Measurements from ENCODE around the gene TSGA10.

Gene TSGA10

DNA sequence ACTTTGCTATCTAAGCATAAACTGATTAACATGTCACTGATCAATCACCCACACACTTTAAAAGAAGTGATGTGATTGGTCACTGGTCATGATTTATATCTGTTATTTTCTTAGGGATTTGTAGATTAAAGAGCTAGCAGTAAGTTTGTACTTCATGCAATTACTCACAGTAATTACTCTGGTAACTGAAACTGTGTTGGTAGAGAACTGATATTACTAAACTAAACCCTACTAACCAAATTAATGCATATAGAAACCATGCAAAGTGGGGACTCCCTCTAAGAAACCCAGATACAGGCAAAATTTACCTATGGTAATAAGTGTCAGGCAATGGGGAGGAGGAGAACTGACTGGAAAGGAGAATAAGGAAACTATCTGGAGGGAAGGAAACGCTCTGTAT, 58.0 kb downstream of the TSGA10 start:
- TF ChIP-seq RARB (CRISPR knock-in tag; IDR thresholded peaks at IDR 0.05): no peak
- TF ChIP-seq, protein P1, sequence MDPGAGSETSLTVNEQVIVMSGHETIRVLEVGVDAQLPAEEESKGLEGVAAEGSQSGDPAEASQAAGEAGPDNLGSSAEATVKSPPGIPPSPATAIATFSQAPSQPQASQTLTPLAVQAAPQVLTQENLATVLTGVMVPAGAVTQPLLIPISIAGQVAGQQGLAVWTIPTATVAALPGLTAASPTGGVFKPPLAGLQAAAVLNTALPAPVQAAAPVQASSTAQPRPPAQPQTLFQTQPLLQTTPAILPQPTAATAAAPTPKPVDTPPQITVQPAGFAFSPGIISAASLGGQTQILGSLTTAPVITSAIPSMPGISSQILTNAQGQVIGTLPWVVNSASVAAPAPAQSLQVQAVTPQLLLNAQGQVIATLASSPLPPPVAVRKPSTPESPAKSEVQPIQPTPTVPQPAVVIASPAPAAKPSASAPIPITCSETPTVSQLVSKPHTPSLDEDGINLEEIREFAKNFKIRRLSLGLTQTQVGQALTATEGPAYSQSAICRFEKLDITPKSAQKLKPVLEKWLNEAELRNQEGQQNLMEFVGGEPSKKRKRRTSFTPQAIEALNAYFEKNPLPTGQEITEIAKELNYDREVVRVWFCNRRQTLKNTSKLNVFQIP (CRISPR knock-in tag; IDR thresholded peaks at IDR 0.05; ENCODE audit: borderline replicate concordance, low read depth): no peak
- TF ChIP-seq ESRRG (CRISPR knock-in tag; IDR thresholded peaks at IDR 0.05): no peak
- no peak for TF ChIP-seq SNAI2 (CRISPR knock-in tag; IDR thresholded peaks at IDR 0.05)
- no peak for TF ChIP-seq ZNF70 (CRISPR knock-in tag; IDR thresholded peaks at IDR 0.05)
- no peak for TF ChIP-seq GLIS3 (CRISPR knock-in tag; IDR thresholded peaks at IDR 0.05)
- TF ChIP-seq, protein P2, sequence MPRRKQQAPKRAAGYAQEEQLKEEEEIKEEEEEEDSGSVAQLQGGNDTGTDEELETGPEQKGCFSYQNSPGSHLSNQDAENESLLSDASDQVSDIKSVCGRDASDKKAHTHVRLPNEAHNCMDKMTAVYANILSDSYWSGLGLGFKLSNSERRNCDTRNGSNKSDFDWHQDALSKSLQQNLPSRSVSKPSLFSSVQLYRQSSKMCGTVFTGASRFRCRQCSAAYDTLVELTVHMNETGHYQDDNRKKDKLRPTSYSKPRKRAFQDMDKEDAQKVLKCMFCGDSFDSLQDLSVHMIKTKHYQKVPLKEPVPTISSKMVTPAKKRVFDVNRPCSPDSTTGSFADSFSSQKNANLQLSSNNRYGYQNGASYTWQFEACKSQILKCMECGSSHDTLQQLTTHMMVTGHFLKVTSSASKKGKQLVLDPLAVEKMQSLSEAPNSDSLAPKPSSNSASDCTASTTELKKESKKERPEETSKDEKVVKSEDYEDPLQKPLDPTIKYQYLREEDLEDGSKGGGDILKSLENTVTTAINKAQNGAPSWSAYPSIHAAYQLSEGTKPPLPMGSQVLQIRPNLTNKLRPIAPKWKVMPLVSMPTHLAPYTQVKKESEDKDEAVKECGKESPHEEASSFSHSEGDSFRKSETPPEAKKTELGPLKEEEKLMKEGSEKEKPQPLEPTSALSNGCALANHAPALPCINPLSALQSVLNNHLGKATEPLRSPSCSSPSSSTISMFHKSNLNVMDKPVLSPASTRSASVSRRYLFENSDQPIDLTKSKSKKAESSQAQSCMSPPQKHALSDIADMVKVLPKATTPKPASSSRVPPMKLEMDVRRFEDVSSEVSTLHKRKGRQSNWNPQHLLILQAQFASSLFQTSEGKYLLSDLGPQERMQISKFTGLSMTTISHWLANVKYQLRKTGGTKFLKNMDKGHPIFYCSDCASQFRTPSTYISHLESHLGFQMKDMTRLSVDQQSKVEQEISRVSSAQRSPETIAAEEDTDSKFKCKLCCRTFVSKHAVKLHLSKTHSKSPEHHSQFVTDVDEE (CRISPR knock-in tag; IDR thresholded peaks at IDR 0.05): no peak
- no peak for TF ChIP-seq ZNF565 (CRISPR knock-in tag; conservative IDR thresholded peaks at IDR 0.05; ENCODE audit: low read depth)
- TF ChIP-seq ARNTL (CRISPR knock-in tag; IDR thresholded peaks at IDR 0.05; ENCODE audit: borderline replicate concordance, low read depth): no peak
- ATAC-seq: no peak

DNA sequence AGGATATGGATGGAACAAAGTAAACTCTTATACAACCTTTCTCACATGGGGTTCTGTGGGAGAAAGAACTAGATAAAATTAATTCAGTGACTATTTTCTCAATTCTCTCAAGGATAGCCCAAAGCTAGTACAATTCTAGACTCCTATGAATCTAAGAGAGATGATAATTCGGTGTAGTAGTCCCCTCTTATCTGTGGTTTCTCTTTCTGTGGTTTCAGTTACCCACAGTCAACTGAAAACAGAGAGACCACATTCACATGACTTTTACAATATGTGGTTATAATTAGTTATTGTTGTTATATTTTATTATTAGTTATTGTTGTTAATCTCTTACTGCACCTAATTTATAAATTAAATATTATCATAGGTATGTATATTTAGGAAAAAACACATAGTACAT, 66.7 kb downstream of the TSGA10 start:
- ATAC-seq: no peak
- TF ChIP-seq TCF4 (CRISPR knock-in tag; IDR thresholded peaks at IDR 0.05; ENCODE audit: borderline replicate concordance) (no peak), ZFP3 (CRISPR knock-in tag; IDR thresholded peaks at IDR 0.05) (no peak), RARB (CRISPR knock-in tag; IDR thresholded peaks at IDR 0.05) (no peak), PPARA (CRISPR knock-in tag; IDR thresholded peaks at IDR 0.05; ENCODE audit: borderline replicate concordance) (no peak), CSDC2 (CRISPR knock-in tag; IDR thresholded peaks at IDR 0.05) (no peak), GLIS3 (CRISPR knock-in tag; IDR thresholded peaks at IDR 0.05) (no peak), OSR1 (CRISPR knock-in tag; IDR thresholded peaks at IDR 0.05) (no peak), BACH2 (CRISPR knock-in tag; IDR thresholded peaks at IDR 0.05; ENCODE audit: borderline replicate concordance) (no peak), ZNF70 (CRISPR knock-in tag; IDR thresholded peaks at IDR 0.05) (no peak)

DNA sequence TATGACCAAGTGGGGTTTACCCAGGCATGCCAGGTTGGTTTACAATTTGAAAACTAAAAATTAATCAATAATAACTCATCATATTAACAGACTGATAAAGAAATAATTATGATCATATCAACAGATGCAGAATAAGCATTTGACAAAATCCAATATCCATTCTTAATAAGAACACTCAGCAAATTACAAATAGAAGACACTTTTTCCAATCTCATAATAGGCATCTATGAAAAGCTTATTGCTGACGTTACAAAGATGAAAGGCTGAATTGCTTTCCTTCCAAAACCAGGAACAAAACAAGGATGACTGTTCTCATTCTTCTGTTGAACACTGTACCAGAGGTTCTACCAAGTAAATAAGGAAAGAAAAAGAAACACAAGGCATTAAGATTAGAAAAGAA, 68.4 kb downstream of the TSGA10 start:
- no peak for ATAC-seq
- TF ChIP-seq PPARA (CRISPR knock-in tag; IDR thresholded peaks at IDR 0.05; ENCODE audit: borderline replicate concordance) (no peak), SNAI2 (CRISPR knock-in tag; IDR thresholded peaks at IDR 0.05) (no peak)

DNA sequence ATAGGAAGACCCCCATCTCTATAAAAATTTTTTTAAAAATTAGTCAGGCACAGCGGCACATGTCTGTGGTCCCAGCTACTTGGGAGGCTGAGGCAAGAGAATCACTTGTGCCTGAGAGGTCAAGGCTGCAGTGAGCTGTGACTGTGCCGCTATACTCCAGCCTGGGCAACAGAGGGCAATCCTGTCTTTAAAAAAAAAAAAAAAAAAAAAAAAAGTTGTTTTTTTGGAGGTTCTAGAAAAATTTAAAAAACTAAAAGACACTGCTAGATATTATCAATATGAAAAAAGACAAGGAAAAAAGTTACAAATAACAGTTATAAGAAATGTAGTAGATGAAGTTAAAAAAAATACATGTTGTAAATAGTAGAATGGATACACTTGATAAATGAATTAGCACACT, 69.3 kb downstream of the TSGA10 start:
- no peak for TF ChIP-seq ARNTL (CRISPR knock-in tag; IDR thresholded peaks at IDR 0.05; ENCODE audit: borderline replicate concordance, low read depth)
- TF ChIP-seq, protein P1 (CRISPR knock-in tag; IDR thresholded peaks at IDR 0.05; ENCODE audit: borderline replicate concordance, low read depth): no peak
- peak; percentile 70; the same call in 2 of the 3 replicates for ATAC-seq

DNA sequence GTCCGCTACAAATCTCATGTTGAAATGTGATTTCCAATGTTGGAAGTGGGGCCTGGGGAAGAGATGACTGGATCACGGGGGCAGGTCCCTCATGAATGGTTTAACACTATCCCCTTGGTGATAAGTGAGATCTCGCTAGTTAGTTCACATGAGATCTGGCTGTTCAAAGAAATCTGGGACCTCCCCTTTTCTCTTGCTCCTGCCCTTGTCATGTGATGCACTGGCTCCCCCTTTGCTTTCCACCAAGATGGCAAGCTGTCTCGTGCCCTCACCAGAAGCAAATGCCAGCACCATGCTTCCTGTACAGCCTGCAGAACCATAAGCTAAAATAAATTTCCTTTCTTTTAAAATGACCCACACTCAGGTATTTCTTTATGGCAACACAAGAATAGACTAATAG, 70.5 kb downstream of the TSGA10 start:
- TF ChIP-seq, protein P3, sequence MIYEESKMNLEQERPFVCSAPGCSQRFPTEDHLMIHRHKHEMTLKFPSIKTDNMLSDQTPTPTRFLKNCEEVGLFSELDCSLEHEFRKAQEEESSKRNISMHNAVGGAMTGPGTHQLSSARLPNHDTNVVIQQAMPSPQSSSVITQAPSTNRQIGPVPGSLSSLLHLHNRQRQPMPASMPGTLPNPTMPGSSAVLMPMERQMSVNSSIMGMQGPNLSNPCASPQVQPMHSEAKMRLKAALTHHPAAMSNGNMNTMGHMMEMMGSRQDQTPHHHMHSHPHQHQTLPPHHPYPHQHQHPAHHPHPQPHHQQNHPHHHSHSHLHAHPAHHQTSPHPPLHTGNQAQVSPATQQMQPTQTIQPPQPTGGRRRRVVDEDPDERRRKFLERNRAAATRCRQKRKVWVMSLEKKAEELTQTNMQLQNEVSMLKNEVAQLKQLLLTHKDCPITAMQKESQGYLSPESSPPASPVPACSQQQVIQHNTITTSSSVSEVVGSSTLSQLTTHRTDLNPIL (CRISPR knock-in tag; IDR thresholded peaks at IDR 0.05; ENCODE audit: low read depth): no peak
- TF ChIP-seq ZFP3 (CRISPR knock-in tag; IDR thresholded peaks at IDR 0.05) (no peak), TCF4 (CRISPR knock-in tag; IDR thresholded peaks at IDR 0.05; ENCODE audit: borderline replicate concordance) (no peak), ISL1 (CRISPR knock-in tag; IDR thresholded peaks at IDR 0.05) (no peak)
- TF ChIP-seq, protein P4, sequence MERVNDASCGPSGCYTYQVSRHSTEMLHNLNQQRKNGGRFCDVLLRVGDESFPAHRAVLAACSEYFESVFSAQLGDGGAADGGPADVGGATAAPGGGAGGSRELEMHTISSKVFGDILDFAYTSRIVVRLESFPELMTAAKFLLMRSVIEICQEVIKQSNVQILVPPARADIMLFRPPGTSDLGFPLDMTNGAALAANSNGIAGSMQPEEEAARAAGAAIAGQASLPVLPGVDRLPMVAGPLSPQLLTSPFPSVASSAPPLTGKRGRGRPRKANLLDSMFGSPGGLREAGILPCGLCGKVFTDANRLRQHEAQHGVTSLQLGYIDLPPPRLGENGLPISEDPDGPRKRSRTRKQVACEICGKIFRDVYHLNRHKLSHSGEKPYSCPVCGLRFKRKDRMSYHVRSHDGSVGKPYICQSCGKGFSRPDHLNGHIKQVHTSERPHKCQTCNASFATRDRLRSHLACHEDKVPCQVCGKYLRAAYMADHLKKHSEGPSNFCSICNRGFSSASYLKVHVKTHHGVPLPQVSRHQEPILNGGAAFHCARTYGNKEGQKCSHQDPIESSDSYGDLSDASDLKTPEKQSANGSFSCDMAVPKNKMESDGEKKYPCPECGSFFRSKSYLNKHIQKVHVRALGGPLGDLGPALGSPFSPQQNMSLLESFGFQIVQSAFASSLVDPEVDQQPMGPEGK (CRISPR knock-in tag; IDR thresholded peaks at IDR 0.05; ENCODE audit: borderline replicate concordance): no peak
- ATAC-seq: no peak

Data from SK-N-SH treated with all-trans-retinoic acid at 6 μM for 48 hours (cell line).